GM12878 (cell line): ENCODE data around the gene EPO. TPM values are rescaled to one million over a fixed set of nuclear protein-coding genes. Genes with fewer than 3 reads are reported as not detected.

Experiments used
- ATAC-seq: fragments of 200-7000 bp; cut with Tn5 transposase; 3 replicates; pipeline ENCODE4 v1.9.1; 2020; ENCODE audit warnings: mild to moderate bottlenecking, moderate library complexity
- BruUV-seq: library from RNA; stranded (reverse); fragments of 400-500 nt; replicated peaks from 2 replicates; lab custom pipeline; 2021; lab: Mats Ljungman, UMichigan
- CTCF ChIA-PET: fragments of 300-600 bp; sonication (Branson Sonifier 250); formaldehyde crosslinking; extraction: SDS; loops from one replicate; lab custom pipeline; 2021; ENCODE audit warnings: inconsistent platforms; lab: Yijun Ruan, JAX
- POLR2A ChIA-PET: fragments of 350-600 bp; formaldehyde crosslinking; extraction: SDS; loops from one replicate; lab custom pipeline; 2021; ENCODE audit warnings: inconsistent platforms; lab: Charles Lee
- RAD21 ChIA-PET: fragments of 300-600 bp; sonication (Branson Sonifier 250); formaldehyde crosslinking; loops from one replicate; lab custom pipeline; 2023; ENCODE audit warnings: antibody characterized with exemption; ENCODE audit not compliant: unreplicated experiment; lab: Charles Lee
- SMC1A ChIA-PET: fragments of 300-600 bp; sonication (Branson Sonifier 250); formaldehyde crosslinking; loops from one replicate; lab custom pipeline; 2023; ENCODE audit not compliant: unreplicated experiment, uncharacterized antibody; lab: Charles Lee
- DNase-seq: peaks from one replicate; pipeline ENCODE4 v3.0.0-alpha.2; 2011; ENCODE audit warnings: low read depth, low spot score
- FAIRE-seq: peaks from 3 replicates; lab custom pipeline; 2011; peaks lifted over from hg19 to GRCh38; lab: Jason Lieb, UNC
- H2AFZ ChIP-seq: 2 replicates; pipeline ENCODE4 v1.6.0; 2011; ENCODE audit warnings: low read depth, low read length, control low read depth; ENCODE audit not compliant: control insufficient read depth
- H3K27ac ChIP-seq: 2 replicates; pipeline ENCODE4 v1.5.1; 2011; ENCODE audit warnings: control low read depth; ENCODE audit not compliant: control insufficient read depth, insufficient read depth
- H3K27me3 ChIP-seq, 2 experiments: replicated peaks in 1 of 2; 2 replicates each; pipeline versions ENCODE4 v1.6.0 to v1.6.1; 2011; ENCODE audit warnings: low read length in 1 of 2; ENCODE audit not compliant: control insufficient read depth in 2 of 2, insufficient read depth in 2 of 2
- H3K36me3 ChIP-seq, 2 experiments: 2 replicates each; pipeline ENCODE4 v1.5.1; 2011; ENCODE audit warnings: low read length in 1 of 2; ENCODE audit not compliant: control insufficient read depth in 2 of 2, insufficient read depth in 2 of 2
- H3K4me1 ChIP-seq: 2 replicates; pipeline ENCODE4 v1.6.1; 2011; ENCODE audit warnings: mild to moderate bottlenecking, low read length, moderate library complexity, mixed read lengths; ENCODE audit not compliant: control insufficient read depth, insufficient read depth
- H3K4me2 ChIP-seq: 2 replicates; pipeline ENCODE4 v1.6.0; 2011; ENCODE audit warnings: control low read depth; ENCODE audit not compliant: control insufficient read depth, insufficient read depth
- H3K4me3 ChIP-seq: fragments of 200-600 bp; sonication (generic); 2 replicates; pipeline ENCODE4 v1.5.1; 2016
- H3K79me2 ChIP-seq: 2 replicates; pipeline ENCODE4 v1.6.0; 2011; ENCODE audit warnings: low read length; ENCODE audit not compliant: control insufficient read depth, insufficient read depth
- H3K9ac ChIP-seq: 2 replicates; pipeline ENCODE4 v1.8.0; 2011; ENCODE audit warnings: low read length, control low read depth, mixed read lengths; ENCODE audit not compliant: control insufficient read depth, insufficient read depth
- H3K9me3 ChIP-seq: replicated peaks from 3 replicates; pipeline ENCODE4 v1.5.1; 2011; ENCODE audit warnings: mild to moderate bottlenecking, low read length; ENCODE audit not compliant: control insufficient read depth, insufficient read depth
- H4K20me1 ChIP-seq: 2 replicates; pipeline ENCODE4 v1.6.0; 2011; ENCODE audit not compliant: control insufficient read depth, insufficient read depth
- BHLHE40 ChIP-seq, 2 experiments: fragments of 450-650 bp in 1 of 2; IDR thresholded peaks; 2 replicates each; pipeline ENCODE4 v1.6.1; 2011 to 2017; ENCODE audit warnings: low read depth in 2 of 2, borderline replicate concordance in 1 of 2, improper control_type of control experiment in 1 of 2, low read length in 1 of 2, mild to moderate bottlenecking in 1 of 2
- CBFB ChIP-seq: IDR thresholded peaks from 2 replicates; pipeline ENCODE4 v1.6.1; 2016; ENCODE audit warnings: antibody characterized with exemption, low read depth
- CTCF ChIP-seq, 3 experiments: IDR thresholded peaks in 2 of 3; conservative IDR thresholded peaks in 1 of 3; 2 replicates each; pipeline ENCODE4 v1.5.1; 2011; ENCODE audit warnings: low read depth in 3 of 3, low read length in 3 of 3, mild to moderate bottlenecking in 3 of 3, control low read depth in 2 of 3, moderate library complexity in 2 of 3, inconsistent platforms in 1 of 3, mixed read lengths in 1 of 3; ENCODE audit not compliant: control insufficient read depth in 2 of 3, insufficient read depth in 1 of 3; ENCODE audit errors: extremely low read depth in 1 of 3
- CUX1 ChIP-seq: IDR thresholded peaks from 2 replicates; pipeline ENCODE4 v1.6.1; 2012; ENCODE audit warnings: improper control_type of control experiment, low read depth, low read length; ENCODE audit not compliant: insufficient replicate concordance
- GATAD2B ChIP-seq: fragments of 450-650 bp; conservative IDR thresholded peaks from 2 replicates; pipeline ENCODE4 v1.6.1; 2017; ENCODE audit warnings: low read depth, mild to moderate bottlenecking, moderate library complexity
- IRF4 ChIP-seq: IDR thresholded peaks from 2 replicates; pipeline ENCODE4 v1.6.1; 2011; ENCODE audit warnings: low read depth, low read length
- MEF2B ChIP-seq: fragments of 450-650 bp; IDR thresholded peaks from 2 replicates; pipeline ENCODE4 v1.6.1; 2018; ENCODE audit warnings: mild to moderate bottlenecking, moderate library complexity; ENCODE audit not compliant: partially characterized antibody, poor library complexity, severe bottlenecking
- NRF1 ChIP-seq: conservative IDR thresholded peaks from 2 replicates; pipeline ENCODE4 v1.6.1; 2011; ENCODE audit warnings: mild to moderate bottlenecking, low read depth, low read length, improper control_type of control experiment
- RAD21 ChIP-seq: IDR thresholded peaks from 2 replicates; pipeline ENCODE4 v1.6.1; 2011; ENCODE audit warnings: mild to moderate bottlenecking, low read depth, low read length, moderate library complexity; ENCODE audit not compliant: insufficient read depth
- SIX5 ChIP-seq: IDR thresholded peaks from 2 replicates; pipeline ENCODE4 v1.6.1; 2011; ENCODE audit warnings: mild to moderate bottlenecking, low read depth, low read length, moderate library complexity; ENCODE audit not compliant: severe bottlenecking
- SPI1 ChIP-seq: IDR thresholded peaks from 2 replicates; pipeline ENCODE4 v1.6.1; 2011; ENCODE audit warnings: low read depth, mild to moderate bottlenecking, low read length, moderate library complexity, borderline replicate concordance; ENCODE audit not compliant: insufficient read depth
- SUPT20H ChIP-seq: IDR thresholded peaks from 2 replicates; pipeline ENCODE4 v1.6.1; 2011; ENCODE audit warnings: low read depth, mild to moderate bottlenecking, low read length, moderate library complexity, borderline replicate concordance; ENCODE audit not compliant: control insufficient read depth
- TCF3 ChIP-seq: IDR thresholded peaks from 2 replicates; pipeline ENCODE4 v1.6.1; 2012; ENCODE audit warnings: low read depth, mild to moderate bottlenecking, low read length, borderline replicate concordance; ENCODE audit not compliant: insufficient read depth
- YY1 ChIP-seq: IDR thresholded peaks from 2 replicates; pipeline ENCODE4 v1.6.1; 2011; ENCODE audit warnings: low read depth, mild to moderate bottlenecking, low read length
- ZZZ3 ChIP-seq: IDR thresholded peaks from 2 replicates; pipeline ENCODE4 v1.6.1; 2011; ENCODE audit warnings: low read depth; ENCODE audit not compliant: control insufficient read depth, insufficient read length
- WGBS: methylation state at CpG from one replicate; pipeline ENCODE4 v1.1.6; 2016; ENCODE audit warnings: low lambda C conversion rate; ENCODE audit not compliant: insufficient replicate concordance, insufficient coverage; ENCODE audit errors: missing lambda C conversion rate; 5-methylcytosine and 5-hydroxymethylcytosine counted together
- in situ Hi-C: fragments of 300-500 bp; cut with MboI; formaldehyde crosslinking; loops from 9 replicates; pipeline ENCODE4 v1.14.3; 2018; ENCODE audit warnings: mixed read lengths
- intact Hi-C: fragments of 100-400 bp; cut with micrococcal nuclease; formaldehyde crosslinking; loops from one replicate; pipeline ENCODE4 v1.14.2; 2022; ENCODE audit not compliant: unreplicated experiment
- polyA plus RNA-seq, 11 experiments: library from polyadenylated mRNA; depleted of rRNA in 4 of 11; unstranded in 6 of 11; stranded (reverse) in 5 of 11; fragments of >200 nt; fragmentation: Nextera tagmentation in 4 of 11; fragmentation: Illumina TruSeq in 1 of 11; extraction: Ambion mirVana in 4 of 11; extraction: Trizol in 1 of 11; gene quantifications; 1 replicate in 1 of 11; 2 replicates in 10 of 11; pipeline versions ENCODE4 v1.2.1 to v1.2.3, GENCODE V29; 2011 to 2016; ENCODE audit warnings: inconsistent platforms in 2 of 11, missing spikeins in 2 of 11, low read depth in 1 of 11
- total RNA-seq, 4 experiments: library from RNA; depleted of rRNA in 3 of 4; stranded (reverse); fragments of >200 nt in 3 of 4; fragmentation: Illumina TruSeq in 1 of 4; extraction: Trizol in 1 of 4; gene quantifications; 2 replicates each; pipeline versions ENCODE4 v1.2.1 to v1.2.3, GENCODE V29; 2013 to 2021

The EPO gene
- total and polyA plus RNA-seq, 10 of the 15 experiments (the other 5 are each of a cell fraction or from before 2014, with no cell fraction given): 0.06 to 0.19 TPM; not detected in 8

GRCh38 chr7:100705320-100705752 is 14.9 kb upstream of the EPO start:
- Histone ChIP-seq H4K20me1 (no peaks in the 10 kb centered on the region), H3K4me3 (peak overlapping the region; percentile 80), H3K79me2 (peaks cover 18% of the 10 kb centered on the region), H2AFZ (peak overlapping the region; percentile 89), H3K27me3 (no peaks in the 10 kb centered on the region), H3K9ac (peak overlapping the region; percentile 94), H3K4me2 (peak overlapping the region; percentile 85), H3K27ac (peak overlapping the region; percentile 93), H3K9me3 (no peaks in the 10 kb centered on the region), H3K36me3 (peaks cover 0 to 5% of the 10 kb centered on the region in 2 experiments; a peak in 2 of 4 replicates), H3K4me1 (peaks cover 13% of the 10 kb centered on the region)
- ATAC-seq (peak; percentile 87), DNase-seq (peak; percentile 36), FAIRE-seq (peak; percentile 31)
- in situ Hi-C loops: loop anchor here (10.0 kb wide), 1 partner anchor 149 kb away; the partner anchor contains the start of gene SLC12A9
- WGBS: under 1% methylated on average over 21 of the region's 25 CpGs
- BruUV-seq: TSS peak; percentile 99
- intact Hi-C loops: loop anchor here (1.0 to 5.0 kb wide), 2 partner anchors 73 to 147 kb away; partner anchors contain the start of gene SLC12A9
- CTCF ChIA-PET: interaction anchor here (0.7 to 6.1 kb wide), 44 partner anchors 9 to 1028 kb away, joined by 3 to 134 read pairs (median 5); partner anchors contain the start of genes FBXO24, GIGYF1, GNB2 and LRCH4
- SMC1A ChIA-PET: interaction anchor here (0.8 to 3.1 kb wide), 11 partner anchors 9 to 185 kb away, joined by 3 to 44 read pairs (median 8); partner anchors contain the start of genes FBXO24, GIGYF1, LRCH4 and MOSPD3
- POLR2A ChIA-PET: interaction anchor here (0.6 to 2.3 kb wide), 14 partner anchors 8 to 437 kb away, joined by 3 to 29 read pairs (median 6); partner anchors contain the start of genes FBXO24, GIGYF1, LRCH4 and MOSPD3
- RAD21 ChIA-PET: interaction anchor here (0.6 to 2.8 kb wide), 19 partner anchors 11 to 270 kb away, joined by 3 to 56 read pairs (median 4); partner anchors contain the start of genes EPO, FBXO24, GIGYF1 and GNB2
- no peak for TF ChIP-seq CBFB
- TF ChIP-seq ZZZ3: no peak
- TF ChIP-seq NRF1: 0 out of 2 replicates have a peak, but pooled peaks have one; percentile 2
- TF ChIP-seq BHLHE40 (IDR thresholded peaks at IDR 0.05; ENCODE audit: borderline replicate concordance in 1 of 2, low read depth in 2 of 2, low read length in 1 of 2): no peak
- TF ChIP-seq SUPT20H: no peak
- TF ChIP-seq TCF3: peak; percentile 69; the same call in 1 of the 2 replicates
- TF ChIP-seq MEF2B: peak; percentile 74
- peak; percentile 81 to 98 (median 94) for TF ChIP-seq CTCF (IDR thresholded peaks at IDR 0.05 in 2 of 3, conservative IDR thresholded peaks at IDR 0.05 in 1 of 3; ENCODE audit: control insufficient read depth in 2 of 3, extremely low read depth in 1 of 3, insufficient read depth in 1 of 3, low read depth in 3 of 3, low read length in 3 of 3)
- TF ChIP-seq SIX5: no peak
- no peak for TF ChIP-seq SPI1
- 0 out of 2 replicates have a peak, but pooled peaks have one; percentile 46 for TF ChIP-seq YY1
- peak; percentile 71 for TF ChIP-seq RAD21
- TF ChIP-seq IRF4: 0 out of 2 replicates have a peak, but pooled peaks have one; percentile 20
- TF ChIP-seq GATAD2B: peak; percentile 96
- TF ChIP-seq CUX1: no peak
